Measurements from ENCODE around the gene MINDY3. TPM values are rescaled to one million over a fixed set of nuclear protein-coding genes. Genes with fewer than 3 reads are reported as not detected.

Gene MINDY3
- total and polyA plus RNA-seq, 2 donors from 2014 or later, result 22.2 to 31.5 TPM

DNA sequence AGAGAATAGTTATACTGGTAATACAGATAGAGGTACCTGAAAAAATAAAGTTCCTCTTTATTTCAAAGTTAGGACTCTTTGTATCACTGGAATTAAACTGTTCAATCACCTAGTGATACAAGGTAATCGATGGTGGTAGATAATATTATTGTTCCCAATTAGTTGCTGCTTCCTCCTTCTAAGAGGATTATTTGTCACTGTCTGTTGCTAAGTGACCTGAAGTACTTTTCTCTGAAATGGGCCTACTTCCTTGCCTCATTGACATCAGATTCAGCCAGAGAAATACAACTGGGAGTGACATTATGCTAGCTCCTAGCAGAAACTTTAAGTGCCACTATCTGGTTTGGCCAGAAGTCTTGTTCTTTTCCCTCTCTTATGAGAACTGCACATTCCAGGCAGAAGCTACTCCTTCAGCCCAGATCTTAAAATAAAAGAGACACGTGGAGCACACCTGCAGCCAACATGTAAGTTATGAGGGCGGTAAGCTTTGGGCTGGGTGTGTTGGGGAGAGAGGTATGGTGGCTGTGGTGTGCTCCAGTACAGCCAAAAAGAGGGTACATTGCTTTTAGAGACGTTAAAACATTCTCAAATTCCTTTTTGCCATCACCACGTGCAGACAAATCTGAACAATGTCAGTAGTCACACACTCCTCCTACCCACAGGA lies 54.8 kb downstream of the MINDY3 start:
- Histone ChIP-seq H3K4me3 (ENCODE audit: low read length in 3 of 3) (no peak overlapping the region), H3K27ac (ENCODE audit: low read depth in 2 of 2, low read length in 2 of 2) (no peak overlapping the region), H3K36me3 (ENCODE audit: control insufficient read depth in 2 of 3, insufficient read depth in 3 of 3, low read length in 3 of 3) (peaks cover 0 to 6% (median 0%) of the 10 kb centered on the region in 3 donors), H3K4me1 (ENCODE audit: control insufficient read depth in 2 of 3, insufficient read depth in 2 of 3, low read depth in 1 of 3, low read length in 3 of 3) (no peaks in the 10 kb centered on the region), H3K9ac (ENCODE audit: low read length in 3 of 3) (no peak overlapping the region), H3K27me3 (ENCODE audit: control insufficient read depth, insufficient read depth, low read length) (no peaks in the 10 kb centered on the region), H3K9me3 (ENCODE audit: control insufficient read depth in 2 of 3, insufficient read depth in 1 of 3, low read length in 3 of 3) (peaks cover 0 to 11% (median 0%) of the 10 kb centered on the region in 3 donors)
- FAIRE-seq, result no peak
- DNase-seq, result no peak
- intact Hi-C loops (cut with DNase I), result no loop called here
- TF ChIP-seq CTCF (IDR thresholded peaks at IDR 0.05; ENCODE audit: borderline replicate concordance, extremely low read depth, insufficient read depth), result no peak

GRCh38 chr10:15804109-15804508 lies 56.2 kb downstream of the MINDY3 start:
- Histone ChIP-seq H3K9me3 (ENCODE audit: control insufficient read depth in 2 of 3, insufficient read depth in 1 of 3, low read length in 3 of 3) (peaks cover 0 to 13% (median 0%) of the 10 kb centered on the region in 3 donors), H3K9ac (ENCODE audit: low read length in 3 of 3) (no peak overlapping the region), H3K4me3 (ENCODE audit: low read length in 3 of 3) (no peak overlapping the region), H3K27ac (ENCODE audit: low read depth in 2 of 2, low read length in 2 of 2) (no peak overlapping the region), H3K36me3 (ENCODE audit: control insufficient read depth in 2 of 3, insufficient read depth in 3 of 3, low read length in 3 of 3) (peaks cover 0 to 9% (median 0%) of the 10 kb centered on the region in 3 donors), H3K27me3 (ENCODE audit: control insufficient read depth, insufficient read depth, low read length) (no peaks in the 10 kb centered on the region), H3K4me1 (ENCODE audit: control insufficient read depth in 2 of 3, insufficient read depth in 2 of 3, low read depth in 1 of 3, low read length in 3 of 3) (no peaks in the 10 kb centered on the region)
- intact Hi-C loops (cut with DNase I), result no loop called here
- no peak for TF ChIP-seq CTCF (IDR thresholded peaks at IDR 0.05; ENCODE audit: borderline replicate concordance, extremely low read depth, insufficient read depth)
- DNase-seq, result no peak
- FAIRE-seq, result no peak

DNA sequence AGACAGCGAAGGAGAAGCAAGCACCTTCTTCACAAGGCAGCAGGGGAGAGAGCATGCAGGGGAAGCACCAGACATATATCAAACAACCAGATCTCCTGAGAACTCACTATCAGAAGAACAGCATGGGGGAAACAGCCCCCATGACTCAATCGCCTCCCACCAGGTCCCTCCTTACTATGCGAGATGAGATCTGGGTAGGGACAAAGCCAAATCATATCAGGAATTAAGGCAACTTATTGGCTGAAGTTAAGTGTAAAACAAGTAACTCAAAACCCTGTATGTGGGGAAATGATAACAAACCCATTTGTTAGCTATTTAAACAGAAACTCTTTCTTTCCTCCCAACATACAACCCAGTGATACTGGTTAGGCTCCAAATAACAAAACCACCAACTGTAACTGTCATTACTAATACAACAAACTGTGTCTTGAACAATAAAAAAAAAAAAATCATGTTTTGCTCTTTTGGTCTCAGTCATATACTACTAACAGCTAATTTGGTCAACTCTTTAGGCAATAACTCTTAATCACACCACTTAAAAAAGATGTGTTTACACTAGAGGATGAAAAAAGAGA lies 57.8 kb downstream of the MINDY3 start:
- Histone ChIP-seq H3K9me3 (ENCODE audit: control insufficient read depth in 2 of 3, insufficient read depth in 1 of 3, low read length in 3 of 3) (peaks cover 0 to 13% (median 0%) of the 10 kb centered on the region in 3 donors), H3K4me1 (ENCODE audit: control insufficient read depth in 2 of 3, insufficient read depth in 2 of 3, low read depth in 1 of 3, low read length in 3 of 3) (no peaks in the 10 kb centered on the region), H3K9ac (ENCODE audit: low read length in 3 of 3) (no peak overlapping the region), H3K27me3 (ENCODE audit: control insufficient read depth, insufficient read depth, low read length) (no peaks in the 10 kb centered on the region), H3K4me3 (ENCODE audit: low read length in 3 of 3) (no peak overlapping the region), H3K36me3 (ENCODE audit: control insufficient read depth in 2 of 3, insufficient read depth in 3 of 3, low read length in 3 of 3) (peaks cover 0 to 9% (median 0%) of the 10 kb centered on the region in 3 donors), H3K27ac (ENCODE audit: low read depth in 2 of 2, low read length in 2 of 2) (no peak overlapping the region)
- FAIRE-seq, result no peak
- DNase-seq, result no peak
- no peak for TF ChIP-seq CTCF (IDR thresholded peaks at IDR 0.05; ENCODE audit: borderline replicate concordance, extremely low read depth, insufficient read depth)
- intact Hi-C loops (cut with DNase I), result no loop called here
